Lung microvascular endothelial cell (primary cell): ENCODE data around the gene MGAT5B. TPM values are rescaled to one million over a fixed set of nuclear protein-coding genes. Genes with fewer than 3 reads are reported as not detected.

Source experiments
- DNase-seq, 2 donors: peaks; one replicate each; pipeline versions ENCODE4 v3.0.0 to v3.0.0-alpha.2; 2010; ENCODE audit warnings: low read depth in 2 of 2
- total RNA-seq: library from RNA; depleted of rRNA; stranded (reverse); fragments of >200 nt; gene quantifications from 2 replicates; pipeline ENCODE4 v1.2.1, GENCODE V29; 2014

Gene MGAT5B
- total RNA-seq, 1 donor from 2014 or later = 0.20 TPM

DNA sequence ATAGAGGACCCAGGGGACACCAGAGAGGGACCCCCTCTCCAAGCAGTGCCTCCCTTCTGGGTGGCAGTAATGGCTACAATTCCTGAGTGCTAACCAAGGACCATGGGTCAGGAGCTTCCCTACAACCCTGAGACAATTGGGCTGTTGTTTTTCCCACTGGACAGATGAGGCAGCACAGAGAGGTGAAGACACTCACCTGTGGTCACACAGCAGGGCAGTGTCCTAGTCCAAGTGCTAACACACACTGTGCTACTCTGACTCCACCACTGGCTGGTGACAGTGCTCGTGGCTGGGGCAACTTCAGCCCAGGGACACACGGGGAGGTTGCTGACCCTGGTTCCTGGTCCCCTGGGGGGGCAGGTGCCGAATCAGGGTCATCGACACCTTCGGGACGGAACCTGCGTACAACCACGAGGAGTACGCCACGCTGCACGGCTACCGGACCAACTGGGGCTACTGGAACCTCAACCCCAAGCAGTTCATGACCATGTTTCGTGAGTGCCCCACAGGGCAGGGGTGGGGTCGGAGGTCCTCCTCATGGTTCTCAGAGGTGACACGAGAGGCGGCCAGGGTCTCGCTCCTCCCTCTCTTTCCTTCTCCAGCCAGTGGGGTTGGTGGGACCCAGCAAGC is 58.1 kb downstream of the MGAT5B start:
- DNase-seq = no peak

DNA sequence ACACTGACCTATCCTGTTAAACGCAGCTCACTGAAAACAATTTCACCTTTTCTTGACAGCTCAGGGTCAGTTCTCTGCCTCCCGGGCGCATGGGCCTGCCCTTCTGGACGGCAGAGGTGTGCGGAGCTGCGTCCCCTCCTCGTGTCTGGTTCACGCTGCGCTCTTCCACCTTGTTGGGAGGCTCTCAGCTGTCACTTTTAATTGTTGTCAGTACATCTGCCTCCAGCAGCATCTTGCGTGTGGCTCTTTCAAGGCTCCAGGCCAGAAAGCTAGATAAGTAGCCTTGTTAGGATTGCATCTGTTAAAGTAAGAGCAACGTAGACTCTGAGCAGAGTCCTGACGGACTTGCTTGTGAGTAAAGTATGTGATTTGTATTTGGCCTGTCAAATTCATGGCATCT is 59.4 kb downstream of the MGAT5B start:
- DNase-seq = no peak

DNA sequence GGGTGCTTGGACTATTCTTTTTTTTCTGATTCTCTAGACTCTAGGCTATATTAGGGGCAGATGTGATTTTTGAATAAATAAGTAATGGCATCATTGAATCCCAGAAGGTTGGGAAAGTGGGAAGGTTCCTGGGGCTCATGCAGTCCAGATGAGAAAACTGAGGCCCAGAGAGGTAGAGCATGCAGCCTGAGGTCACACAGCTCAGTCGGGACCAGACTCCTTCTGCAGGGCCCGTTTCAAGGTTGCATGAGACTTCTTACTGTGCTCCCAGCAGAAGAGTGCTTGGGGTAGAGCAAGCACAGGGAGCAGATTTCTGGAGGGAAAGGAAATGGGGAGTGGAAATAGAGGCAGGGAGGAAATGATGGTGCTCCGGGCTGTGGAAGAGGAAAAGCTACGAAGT is 59.8 kb downstream of the MGAT5B start:
- DNase-seq = no peak

DNA sequence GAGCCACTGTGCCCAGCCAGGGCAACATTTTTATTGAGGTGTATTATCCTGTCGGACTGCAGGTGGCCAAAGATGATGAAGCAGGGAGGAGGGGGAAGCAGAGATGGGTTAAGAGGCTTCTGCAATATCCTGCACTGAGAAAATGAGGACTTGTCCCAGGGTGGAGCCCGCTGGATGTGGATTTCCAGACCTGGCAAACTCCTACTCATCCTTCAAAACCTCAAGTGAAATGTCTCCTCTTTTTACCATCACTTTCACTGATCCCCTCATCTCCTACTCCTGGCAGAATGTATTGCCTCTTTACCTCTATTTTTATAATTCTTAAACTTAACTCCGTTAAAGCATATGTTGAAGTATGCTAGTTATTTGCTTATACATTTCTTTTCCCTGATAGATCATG is 60.9 kb downstream of the MGAT5B start:
- DNase-seq = no peak

DNA sequence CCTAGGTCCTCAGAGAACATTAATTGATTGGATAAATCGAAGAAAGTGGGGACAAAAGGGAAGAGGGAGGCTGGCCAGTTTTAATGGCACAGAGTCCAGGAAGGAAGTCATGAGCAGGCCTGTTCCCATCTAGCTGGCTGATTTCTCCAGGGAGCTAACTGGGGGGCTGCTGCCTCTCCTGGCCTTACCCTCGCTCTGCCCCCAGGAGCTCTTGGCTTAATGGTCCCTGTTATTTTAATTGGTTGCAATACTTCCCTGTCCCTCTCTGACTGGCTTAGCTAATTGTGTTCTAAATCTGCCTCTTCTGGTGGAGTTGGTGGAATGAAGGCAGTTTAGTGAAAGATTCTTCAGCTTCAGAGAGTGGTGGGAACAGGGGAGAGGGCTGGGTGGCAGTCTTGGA is 61.4 kb downstream of the MGAT5B start:
- no peak for DNase-seq

DNA sequence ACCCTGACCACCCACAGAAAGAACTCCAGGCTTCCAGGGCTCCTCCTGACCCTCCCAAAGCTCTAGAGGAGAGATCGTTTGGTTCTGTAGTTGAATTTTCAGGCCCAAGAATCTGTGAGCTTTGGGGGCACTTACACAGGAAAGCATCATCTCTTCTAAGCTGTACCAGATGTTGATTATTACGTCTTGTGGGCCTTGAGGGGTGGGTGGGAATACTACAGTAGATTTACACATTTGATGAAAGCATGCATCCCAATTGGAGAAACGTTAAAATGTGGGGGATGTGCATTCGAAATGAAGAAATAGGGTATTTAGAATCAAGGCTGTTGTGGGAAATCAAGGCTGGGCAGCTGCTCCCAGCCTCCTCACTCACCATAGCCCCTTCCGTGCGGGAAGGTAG is 61.9 kb downstream of the MGAT5B start:
- DNase-seq = no peak

DNA sequence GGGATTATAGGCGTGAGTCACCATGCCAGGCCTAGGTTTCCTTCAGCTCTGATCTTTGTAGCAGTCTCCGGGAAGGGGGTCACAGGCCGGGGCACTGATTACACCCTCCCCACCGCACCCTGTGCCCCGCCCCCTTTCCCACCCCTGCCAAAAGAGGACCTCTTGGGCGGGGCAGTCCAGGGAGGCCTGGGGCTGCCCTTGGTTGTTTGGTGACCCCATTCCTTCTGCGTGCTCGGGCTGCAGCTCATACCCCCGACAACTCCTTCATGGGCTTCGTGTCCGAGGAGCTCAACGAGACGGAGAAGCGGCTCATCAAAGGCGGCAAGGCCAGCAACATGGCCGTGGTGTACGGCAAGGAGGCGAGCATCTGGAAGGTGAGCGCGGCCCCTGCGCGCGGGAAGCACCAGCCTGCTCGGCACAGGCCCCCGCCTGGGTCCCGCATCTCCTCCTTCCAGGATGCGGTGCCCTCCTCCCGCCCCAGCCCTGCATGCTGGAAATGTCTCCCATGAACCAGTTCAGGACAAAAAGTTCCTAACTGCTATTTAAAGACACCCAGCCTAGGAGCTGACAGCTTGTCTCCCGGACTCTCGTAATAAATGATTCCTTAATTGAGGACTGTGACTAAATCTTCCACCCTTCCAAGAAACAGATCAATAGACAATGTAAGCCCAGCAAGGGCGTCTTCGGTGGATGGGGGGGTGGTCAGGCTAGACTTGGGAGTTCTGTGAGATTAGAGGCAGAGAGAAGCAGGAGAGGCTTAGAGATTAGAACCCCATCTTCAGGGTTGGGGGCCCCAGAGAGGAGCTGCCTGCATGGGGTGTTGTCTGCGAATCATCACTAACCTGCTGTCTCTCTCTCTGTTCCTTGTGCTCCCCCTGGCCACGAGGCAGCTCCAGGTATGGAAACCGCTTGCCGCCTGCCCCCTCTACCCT is 64.5 kb downstream of the MGAT5B start:
- DNase-seq = no peak

DNA sequence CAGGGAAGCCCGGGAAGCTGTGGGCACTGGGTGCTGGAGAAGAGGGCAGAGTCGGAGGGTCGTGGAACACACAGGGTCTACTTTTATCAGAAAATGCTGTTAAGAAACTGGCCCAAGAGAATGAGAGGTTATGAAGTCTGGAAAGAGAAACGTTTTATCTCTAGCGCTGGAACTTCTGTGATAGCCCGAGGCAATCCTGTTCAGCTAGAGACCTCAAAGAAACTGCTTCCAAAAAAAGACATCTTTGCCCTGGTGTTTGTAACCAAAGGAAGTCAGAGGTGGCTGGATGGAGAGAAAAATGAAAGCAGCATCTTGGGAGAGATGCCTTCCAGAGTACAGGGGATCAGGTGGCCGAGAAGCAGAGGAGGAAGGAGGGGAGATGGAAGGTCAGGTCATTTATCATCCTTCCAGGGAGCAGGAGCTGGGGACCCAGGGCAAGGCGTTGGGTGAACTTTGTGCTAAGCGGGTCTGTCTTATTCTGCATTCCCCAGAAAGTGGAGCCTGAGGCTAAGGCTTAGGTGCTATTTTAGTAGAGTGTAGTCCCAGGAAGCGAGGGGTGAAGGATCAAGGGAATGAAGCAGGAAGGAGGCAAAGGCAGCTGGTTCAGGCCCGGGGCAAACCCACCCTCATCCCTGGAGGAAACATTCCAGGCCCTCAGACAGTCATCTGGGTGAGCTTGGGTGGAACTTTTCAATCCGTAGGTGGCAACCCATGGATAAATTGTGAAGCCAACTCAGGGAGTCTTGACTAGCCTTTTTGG is 66.5 kb downstream of the MGAT5B start:
- no peak for DNase-seq

DNA sequence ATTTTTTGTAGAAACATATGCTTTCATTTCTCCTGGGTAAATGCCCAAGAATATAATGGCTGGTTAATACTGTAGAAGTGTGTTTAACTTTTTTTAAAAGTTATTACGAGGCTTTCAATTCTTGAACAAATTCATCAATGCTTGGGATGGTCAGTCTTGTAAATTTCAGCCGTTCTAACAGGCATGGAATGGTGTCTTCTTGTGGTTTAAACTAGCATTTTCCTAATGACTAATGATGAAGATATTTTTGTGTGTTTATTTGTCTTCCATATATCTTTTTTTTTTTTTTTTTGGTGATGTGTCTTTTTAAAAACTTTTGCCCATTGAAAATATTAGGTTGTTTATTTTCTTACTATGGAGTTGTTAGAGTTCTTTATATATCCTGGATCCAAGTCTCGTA is 67.1 kb downstream of the MGAT5B start:
- DNase-seq = no peak

DNA sequence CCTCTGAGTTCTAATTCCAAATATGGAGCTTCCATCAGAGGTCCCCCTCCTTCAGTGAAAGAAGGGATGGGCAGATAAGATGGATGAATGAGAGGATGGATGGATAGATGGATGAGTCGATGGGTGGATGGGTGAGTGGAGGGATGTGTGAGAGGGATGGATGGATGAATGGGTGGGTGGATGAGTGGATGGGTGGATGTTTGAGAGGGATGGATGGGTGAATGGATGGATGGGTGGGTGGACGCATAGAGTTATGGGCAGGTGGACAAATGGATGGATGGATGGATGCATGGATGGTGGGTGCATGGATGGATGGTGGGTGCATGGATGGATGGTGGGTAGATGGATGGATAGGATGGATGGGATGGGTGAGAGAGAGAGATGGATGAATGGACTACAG is 69.0 kb downstream of the MGAT5B start:
- DNase-seq = no peak

DNA sequence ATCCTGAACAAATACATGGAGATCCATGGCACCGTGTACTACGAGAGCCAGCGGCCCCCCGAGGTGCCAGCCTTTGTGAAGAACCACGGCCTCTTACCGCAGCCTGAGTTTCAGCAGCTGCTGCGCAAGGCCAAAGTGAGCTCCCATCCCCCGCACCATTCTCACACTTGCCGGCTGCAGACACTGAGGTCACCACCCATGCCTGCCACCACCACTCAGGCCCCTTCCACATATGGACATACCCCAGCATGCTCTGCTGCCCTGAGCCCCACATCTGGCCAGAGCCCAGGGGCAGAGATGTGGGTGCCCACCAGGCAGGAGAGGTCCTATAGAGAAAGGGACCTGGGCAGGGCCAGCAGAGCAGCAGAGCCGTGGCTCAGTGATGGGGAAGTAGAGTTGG is 69.8 kb downstream of the MGAT5B start:
- DNase-seq = no peak

DNA sequence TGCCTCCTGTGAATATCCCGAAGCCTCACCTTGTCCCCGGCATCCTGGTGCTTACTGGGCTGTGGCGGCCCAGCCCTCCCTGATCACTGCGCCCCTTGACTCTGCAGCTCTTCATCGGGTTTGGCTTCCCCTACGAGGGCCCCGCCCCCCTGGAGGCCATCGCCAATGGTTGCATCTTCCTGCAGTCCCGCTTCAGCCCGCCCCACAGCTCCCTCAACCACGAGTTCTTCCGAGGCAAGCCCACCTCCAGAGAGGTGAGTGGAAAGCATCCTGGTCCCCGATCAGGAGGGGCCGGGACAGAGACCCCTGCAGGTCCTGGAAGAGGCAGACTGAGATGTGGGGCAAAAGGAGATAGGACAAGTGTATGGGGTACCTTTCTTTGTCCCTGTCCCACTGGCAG is 72.1 kb downstream of the MGAT5B start:
- DNase-seq = no peak

DNA sequence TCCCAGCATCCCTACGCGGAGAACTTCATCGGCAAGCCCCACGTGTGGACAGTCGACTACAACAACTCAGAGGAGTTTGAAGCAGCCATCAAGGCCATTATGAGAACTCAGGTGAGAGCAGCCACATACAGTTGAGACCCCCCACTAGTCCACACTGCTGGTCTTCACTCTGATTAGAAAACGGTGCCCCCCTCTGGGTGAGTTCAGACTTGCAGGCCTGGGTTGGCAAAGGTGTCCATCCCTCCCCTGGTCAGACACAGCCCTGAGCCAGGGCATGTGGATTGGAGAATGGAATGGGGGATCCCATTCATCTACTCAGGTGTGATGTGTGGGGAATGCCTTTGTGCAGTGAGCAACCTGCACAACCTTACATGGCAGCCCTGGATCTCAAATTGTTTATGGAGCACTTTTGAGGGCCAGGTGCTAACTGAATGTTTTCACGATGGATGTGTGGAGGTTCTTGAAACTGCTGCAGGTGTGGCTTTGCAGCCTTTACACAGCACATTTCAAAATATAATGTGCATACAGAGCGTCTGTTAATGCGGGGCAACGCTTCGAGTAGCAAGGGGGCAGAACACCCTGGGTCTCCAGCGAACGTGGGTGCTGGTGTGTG is 72.6 kb downstream of the MGAT5B start:
- DNase-seq = no peak

DNA sequence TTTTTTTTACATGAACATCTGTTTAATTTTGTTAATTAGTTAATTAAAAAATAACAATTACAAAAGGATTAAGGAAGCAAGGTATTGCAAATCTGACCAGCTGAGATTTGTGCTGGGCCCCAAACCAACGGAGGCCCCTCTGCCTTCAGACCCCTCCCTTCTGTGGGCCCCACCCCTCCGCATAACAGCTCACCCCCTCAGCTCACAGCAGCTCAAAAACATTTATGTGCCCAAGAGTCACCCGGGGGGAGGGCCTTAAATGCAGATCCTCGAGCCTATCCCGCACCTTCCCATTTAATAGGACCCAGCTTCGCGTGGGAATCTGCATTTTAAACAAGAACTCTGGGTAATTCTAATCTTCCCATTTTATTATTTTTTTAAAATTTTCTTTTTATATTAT is 75.0 kb downstream of the MGAT5B start:
- no peak for DNase-seq

DNA sequence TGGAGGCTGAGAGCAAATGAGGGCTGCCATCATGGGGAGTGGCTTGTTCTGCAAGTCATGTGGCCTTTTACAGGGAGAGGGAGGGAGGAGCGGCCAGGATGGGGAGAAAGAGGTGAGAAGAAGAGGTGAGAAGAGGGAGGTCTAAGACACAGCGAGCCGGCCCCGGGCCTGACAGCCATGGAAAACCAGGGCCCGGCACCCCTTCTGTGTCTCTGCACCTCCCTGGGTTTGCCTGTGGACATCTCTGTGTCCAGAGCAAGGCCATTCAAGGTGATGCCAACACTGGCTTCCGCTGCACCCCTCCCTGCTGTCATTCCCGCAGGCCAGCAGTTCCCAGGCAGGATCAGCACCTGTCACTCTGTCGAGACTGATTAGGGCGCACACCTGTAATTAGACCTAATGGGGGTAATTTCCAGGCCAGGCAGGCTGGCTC is 75.6 kb downstream of the MGAT5B start:
- DNase-seq = no peak

DNA sequence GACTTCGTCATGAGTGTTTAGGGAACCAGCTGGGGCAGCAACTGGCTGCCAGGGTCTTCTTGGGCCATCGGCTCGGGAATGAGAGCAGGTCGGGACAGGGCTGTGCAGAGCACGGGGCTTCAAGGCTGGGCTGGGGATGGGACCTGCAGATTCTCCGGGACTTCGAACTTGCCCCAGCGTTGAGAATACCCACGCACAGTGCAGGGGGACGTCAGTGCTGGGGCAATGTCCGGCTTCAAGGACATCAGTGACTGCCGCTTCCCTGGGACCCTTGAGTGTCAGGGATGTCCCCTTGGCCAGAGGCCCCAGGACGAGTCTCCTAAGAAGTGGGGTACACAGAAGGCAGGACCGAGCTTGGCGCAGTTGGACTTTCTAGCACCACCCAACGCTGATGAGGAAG is 76.3 kb downstream of the MGAT5B start:
- no peak for DNase-seq

DNA sequence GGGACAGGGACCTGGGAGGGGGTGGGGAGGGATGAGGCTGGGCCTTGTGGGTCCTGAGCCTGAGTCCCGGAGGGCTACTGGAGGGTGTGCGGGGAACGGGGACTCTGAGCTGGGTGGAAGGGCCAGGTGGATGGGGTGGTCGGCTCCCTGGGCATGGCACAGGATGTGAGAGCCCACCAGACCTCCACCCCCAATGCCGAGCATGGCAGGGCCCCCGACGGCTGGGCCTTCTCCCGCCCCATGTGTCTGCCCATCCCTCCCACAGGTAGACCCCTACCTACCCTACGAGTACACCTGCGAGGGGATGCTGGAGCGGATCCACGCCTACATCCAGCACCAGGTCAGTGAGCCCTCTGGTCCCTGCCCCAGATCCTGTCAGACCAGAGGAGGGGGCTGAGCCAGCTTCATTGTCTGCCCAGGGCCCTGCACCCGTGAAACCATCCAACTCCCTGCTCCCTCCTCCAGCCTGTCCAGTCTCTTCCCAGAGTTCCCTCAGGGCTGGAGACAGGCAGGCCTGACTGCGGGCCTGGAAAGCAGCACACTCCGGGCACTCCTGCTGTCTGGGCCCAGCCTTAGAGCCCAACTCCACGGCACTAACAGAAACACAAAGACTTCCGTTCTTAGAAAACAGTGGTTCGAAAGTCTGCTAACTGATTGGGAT is 78.0 kb downstream of the MGAT5B start:
- DNase-seq = no peak

DNA sequence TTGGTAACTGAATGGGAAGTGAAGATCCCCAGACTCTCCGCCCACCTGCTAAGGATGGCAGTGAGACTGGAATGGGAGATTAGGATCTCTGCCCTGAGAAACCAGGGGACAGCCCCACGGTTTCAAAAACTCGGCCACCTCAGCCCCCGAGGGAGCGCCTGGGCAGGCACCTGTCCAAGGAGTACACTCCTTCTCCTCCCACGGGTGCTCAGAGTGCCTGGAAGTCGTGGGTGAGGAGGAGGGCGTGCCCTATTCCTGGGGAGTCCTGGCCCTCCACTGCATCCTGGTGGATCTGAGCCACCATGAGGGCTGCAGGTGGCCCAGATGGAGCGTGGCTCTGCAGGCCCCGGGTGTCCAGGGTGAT is 78.5 kb downstream of the MGAT5B start:
- no peak for DNase-seq

DNA sequence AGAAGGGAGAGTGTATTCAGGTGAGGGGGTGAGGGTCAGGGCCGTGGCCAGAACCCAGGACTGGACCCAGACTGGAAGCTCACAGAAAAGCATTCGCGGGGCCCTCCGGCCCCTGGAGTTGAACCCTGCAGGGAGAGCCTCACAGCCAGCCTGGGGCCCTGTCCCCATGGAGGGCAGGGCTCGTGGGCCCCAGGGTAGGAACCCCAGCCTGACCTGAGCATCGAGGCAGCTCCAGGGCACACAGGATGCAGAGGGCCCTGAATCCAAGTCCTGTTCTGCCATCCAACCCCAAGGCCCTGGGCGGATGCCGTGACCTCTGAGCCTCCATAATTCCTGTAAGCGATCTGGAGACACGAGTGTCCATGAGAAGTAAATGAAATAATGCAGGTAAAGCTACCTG is 79.1 kb downstream of the MGAT5B start:
- no peak for DNase-seq

DNA sequence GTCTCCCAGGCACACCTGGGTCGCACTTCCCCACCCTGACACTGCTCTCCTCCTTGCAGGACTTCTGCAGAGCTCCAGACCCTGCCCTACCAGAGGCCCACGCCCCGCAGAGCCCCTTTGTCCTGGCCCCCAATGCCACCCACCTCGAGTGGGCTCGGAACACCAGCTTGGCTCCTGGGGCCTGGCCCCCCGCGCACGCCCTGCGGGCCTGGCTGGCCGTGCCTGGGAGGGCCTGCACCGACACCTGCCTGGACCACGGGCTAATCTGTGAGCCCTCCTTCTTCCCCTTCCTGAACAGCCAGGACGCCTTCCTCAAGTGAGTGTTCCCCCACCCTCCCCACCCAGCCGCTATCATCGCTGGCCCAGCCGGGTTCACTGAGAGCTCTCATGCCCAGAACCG is 79.6 kb downstream of the MGAT5B start:
- DNase-seq = no peak

DNA sequence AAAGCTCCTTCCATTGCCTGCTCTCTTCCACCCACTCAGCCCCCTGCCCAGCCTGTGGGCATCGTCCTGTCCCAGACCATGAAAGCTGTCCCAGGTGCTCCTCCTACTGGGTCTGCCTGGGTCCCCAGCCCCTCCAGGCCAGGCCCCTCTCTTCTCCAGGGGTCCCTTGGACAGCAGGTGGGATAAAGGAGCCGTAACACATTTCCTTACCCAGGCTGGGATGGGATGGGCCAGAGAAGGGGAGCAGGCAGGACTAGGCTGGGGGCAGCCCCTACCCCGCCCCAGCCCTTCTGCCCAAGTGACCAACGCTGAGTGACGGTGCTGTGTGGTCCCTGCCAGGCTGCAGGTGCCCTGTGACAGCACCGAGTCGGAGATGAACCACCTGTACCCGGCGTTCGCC is 80.1 kb downstream of the MGAT5B start:
- no peak for DNase-seq
